Ovary (tissue), 3 donors: Measurements from ENCODE around the gene FYCO1.

ENCODE experiments used
- EP300 ChIP-seq: sonication (generic); formaldehyde crosslinking; IDR thresholded peaks from one replicate; pipeline ENCODE4 v1.6.1; 2017; ENCODE audit warnings: antibody characterized with exemption
- POLR2A ChIP-seq: fragments of 450-650 bp; IDR thresholded peaks from one replicate; pipeline ENCODE4 v1.6.1; 2017; ENCODE audit warnings: antibody characterized with exemption, mild to moderate bottlenecking, moderate library complexity
- TF ChIP-seq, protein P1 (sequence below), 3 donors: fragments of 450-650 bp in 2 of 3; fragments of 200-600 bp in 1 of 3; IDR thresholded peaks; one replicate each; pipeline versions ENCODE4 v1.5.1 to v1.8.0; 2016 to 2022; ENCODE audit warnings: antibody characterized with exemption in 3 of 3, mild to moderate bottlenecking in 1 of 3
- donor health status: DM: no; HTN: no; CAD: no.

DNA sequence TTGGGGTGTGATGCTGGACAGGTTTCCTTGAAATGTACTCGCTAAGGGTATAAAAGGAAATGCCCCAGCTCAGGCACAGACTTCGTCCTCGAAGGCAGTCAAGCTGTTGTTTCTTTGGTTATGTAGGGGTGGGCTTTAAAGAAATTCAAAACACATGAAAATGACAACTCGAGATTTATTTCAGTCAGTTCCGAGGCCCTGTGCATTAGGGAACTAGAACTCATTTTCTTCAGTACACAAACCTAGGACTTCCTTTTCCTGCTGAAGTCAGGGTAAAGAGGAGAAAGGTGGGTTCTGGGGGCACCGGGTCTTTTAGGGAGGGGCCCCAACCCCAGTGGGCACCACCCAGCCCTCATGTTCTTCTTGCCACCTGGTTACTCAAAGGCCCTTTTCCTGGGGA is 101.6 kb downstream of the FYCO1 start:
- TF ChIP-seq POLR2A, result no peak
- TF ChIP-seq, protein P1, sequence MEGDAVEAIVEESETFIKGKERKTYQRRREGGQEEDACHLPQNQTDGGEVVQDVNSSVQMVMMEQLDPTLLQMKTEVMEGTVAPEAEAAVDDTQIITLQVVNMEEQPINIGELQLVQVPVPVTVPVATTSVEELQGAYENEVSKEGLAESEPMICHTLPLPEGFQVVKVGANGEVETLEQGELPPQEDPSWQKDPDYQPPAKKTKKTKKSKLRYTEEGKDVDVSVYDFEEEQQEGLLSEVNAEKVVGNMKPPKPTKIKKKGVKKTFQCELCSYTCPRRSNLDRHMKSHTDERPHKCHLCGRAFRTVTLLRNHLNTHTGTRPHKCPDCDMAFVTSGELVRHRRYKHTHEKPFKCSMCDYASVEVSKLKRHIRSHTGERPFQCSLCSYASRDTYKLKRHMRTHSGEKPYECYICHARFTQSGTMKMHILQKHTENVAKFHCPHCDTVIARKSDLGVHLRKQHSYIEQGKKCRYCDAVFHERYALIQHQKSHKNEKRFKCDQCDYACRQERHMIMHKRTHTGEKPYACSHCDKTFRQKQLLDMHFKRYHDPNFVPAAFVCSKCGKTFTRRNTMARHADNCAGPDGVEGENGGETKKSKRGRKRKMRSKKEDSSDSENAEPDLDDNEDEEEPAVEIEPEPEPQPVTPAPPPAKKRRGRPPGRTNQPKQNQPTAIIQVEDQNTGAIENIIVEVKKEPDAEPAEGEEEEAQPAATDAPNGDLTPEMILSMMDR (IDR thresholded peaks at IDR 0.05), result no peak
- no peak for TF ChIP-seq EP300
